Fibroblast of lung (primary cell): ENCODE results near the gene NSDHL. TPM values are rescaled to one million over a fixed set of nuclear protein-coding genes. Genes with fewer than 3 reads are reported as not detected.

Experiments
- DNase-seq, 2 donors: peaks; one replicate each; pipeline versions ENCODE4 v3.0.0 to v3.0.0-alpha.2; 2010; ENCODE audit warnings: low read depth in 2 of 2
- H2AFZ ChIP-seq: 2 replicates; pipeline ENCODE4 v1.5.1; 2012; ENCODE audit warnings: low read length, control low read depth, inconsistent platforms
- H3K27ac ChIP-seq: 2 replicates; pipeline ENCODE4 v1.5.1; 2011; ENCODE audit warnings: low read length, control low read depth; ENCODE audit not compliant: insufficient read depth
- H3K27me3 ChIP-seq: 2 replicates; pipeline ENCODE4 v1.5.1; 2011; ENCODE audit warnings: mild to moderate bottlenecking, low read length; ENCODE audit not compliant: control insufficient read depth, insufficient read depth
- H3K36me3 ChIP-seq: 2 replicates; pipeline ENCODE4 v1.5.1; 2011; ENCODE audit warnings: low read length; ENCODE audit not compliant: control insufficient read depth, insufficient read depth
- H3K4me1 ChIP-seq: 2 replicates; pipeline ENCODE4 v1.5.1; 2011; ENCODE audit warnings: low read length; ENCODE audit not compliant: control insufficient read depth, insufficient read depth; ENCODE audit errors: extremely low read depth
- H3K4me2 ChIP-seq: 2 replicates; pipeline ENCODE4 v1.5.1; 2011; ENCODE audit warnings: low read length, control low read depth; ENCODE audit not compliant: insufficient read depth; ENCODE audit errors: extremely low read depth
- H3K4me3 ChIP-seq, 4 experiments: fragments of 200-600 bp in 1 of 4; sonication (generic) in 1 of 4; replicated peaks in 1 of 4; 2 replicates each; pipeline ENCODE4 v1.5.1; 2011 to 2016; ENCODE audit warnings: low read length in 4 of 4, low read depth in 3 of 4, mild to moderate bottlenecking in 3 of 4, control low read depth in 2 of 4, inconsistent platforms in 1 of 4, mixed read lengths in 1 of 4; ENCODE audit not compliant: insufficient read depth in 1 of 4; ENCODE audit errors: control extremely low read depth in 1 of 4
- H3K79me2 ChIP-seq: 2 replicates; pipeline ENCODE4 v1.5.1; 2012; ENCODE audit warnings: mild to moderate bottlenecking, low read length, inconsistent platforms; ENCODE audit not compliant: control insufficient read depth, insufficient read depth
- H3K9ac ChIP-seq: 2 replicates; pipeline ENCODE4 v1.5.1; 2011; ENCODE audit warnings: mild to moderate bottlenecking, low read length, control low read depth; ENCODE audit not compliant: insufficient read depth
- H3K9me3 ChIP-seq: 2 replicates; pipeline ENCODE4 v1.5.1; 2012; ENCODE audit warnings: low read depth, low read length; ENCODE audit not compliant: control insufficient read depth, insufficient read depth
- H4K20me1 ChIP-seq: 2 replicates; pipeline ENCODE4 v1.5.1; 2011; ENCODE audit warnings: low read length; ENCODE audit not compliant: control insufficient read depth, insufficient read depth; ENCODE audit errors: extremely low read depth
- EZH2 ChIP-seq: IDR thresholded peaks from 2 replicates; pipeline ENCODE4 v1.5.1; 2012; ENCODE audit warnings: low read length, control low read depth, mild to moderate bottlenecking; ENCODE audit errors: missing control alignments
- polyA plus RNA-seq, 2 donors: library from polyadenylated mRNA; depleted of rRNA in 1 of 2; stranded (reverse) in 1 of 2; unstranded in 1 of 2; fragments of >200 nt; gene quantifications; 2 replicates each; pipeline ENCODE4 v1.2.1, GENCODE V29; 2011 to 2012; ENCODE audit warnings: missing spikeins in 1 of 2
- total RNA-seq: library from RNA; depleted of rRNA; stranded (reverse); fragments of >200 nt; gene quantifications from 2 replicates; pipeline ENCODE4 v1.2.1, GENCODE V29; 2014
- TF ChIP-seq, protein P1 (sequence below), 2 donors: IDR thresholded peaks in 1 of 2; conservative IDR thresholded peaks in 1 of 2; 1 replicate in 1 of 2; 2 replicates in 1 of 2; pipeline ENCODE4 v1.5.1; 2011 to 2012; ENCODE audit warnings: low read length in 2 of 2, control low read depth in 1 of 2, inconsistent platforms in 1 of 2, low read depth in 1 of 2, mild to moderate bottlenecking in 1 of 2

Gene NSDHL
- total and polyA plus RNA-seq, 2 donors (not counting 1 experiment from before 2014, with no cell fraction given): 32.2 to 43.5 TPM

DNA sequence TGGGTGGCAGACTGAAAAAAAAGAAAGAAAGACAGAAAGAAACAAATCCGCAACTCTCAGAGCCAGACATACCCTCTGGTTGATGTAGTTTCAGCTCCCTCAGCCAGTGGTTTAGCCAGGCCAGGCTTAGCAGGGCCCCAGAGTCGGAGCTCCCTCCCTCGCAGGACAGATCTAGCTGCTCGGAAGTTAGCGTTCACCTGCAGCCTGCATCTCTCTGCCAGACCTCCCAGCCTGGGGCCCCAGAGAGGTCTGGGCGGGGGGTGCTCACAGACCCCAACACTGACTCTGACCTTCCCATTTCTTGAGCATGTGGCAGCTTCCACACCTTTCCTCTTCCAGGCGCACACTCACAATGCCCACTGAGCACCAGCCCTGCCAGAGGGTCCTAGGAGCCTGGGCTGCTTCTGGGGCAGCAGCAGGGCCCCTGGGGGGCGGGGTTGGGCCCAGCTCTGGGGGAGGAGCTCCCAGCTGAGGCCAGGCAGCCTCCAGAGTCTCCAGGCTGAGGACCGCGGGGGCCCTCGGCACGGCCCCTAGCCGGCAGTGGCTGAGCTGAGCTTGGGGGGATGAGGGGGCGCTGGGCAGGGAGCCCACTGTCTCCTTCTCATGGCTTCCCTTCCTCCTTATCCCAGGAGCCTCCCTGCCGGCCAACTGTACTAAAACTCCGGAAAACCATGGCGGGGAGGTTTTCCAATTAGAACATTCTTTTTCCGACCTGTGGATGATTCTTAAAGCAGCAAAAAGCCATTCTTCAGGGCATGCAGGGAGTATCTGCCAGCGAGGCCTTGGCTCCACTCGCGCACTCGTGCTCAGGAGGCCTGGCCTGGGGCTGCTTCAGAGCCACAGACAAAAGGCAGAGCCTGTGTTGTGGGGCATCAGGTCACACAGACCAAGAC lies 62.4 kb downstream of the NSDHL start:
- H3K36me3 ChIP-seq: no peaks in the 10 kb centered on the region
- H3K4me2 ChIP-seq: no peak overlapping the region
- no peaks in the 10 kb centered on the region for H3K9me3 ChIP-seq
- no peaks in the 10 kb centered on the region for H4K20me1 ChIP-seq
- H3K9ac ChIP-seq: no peak overlapping the region
- peaks cover 2% of the 10 kb centered on the region for H3K4me1 ChIP-seq
- no peak overlapping the region for H3K4me3 ChIP-seq
- H2AFZ ChIP-seq: no peak overlapping the region
- TF ChIP-seq, protein P1, sequence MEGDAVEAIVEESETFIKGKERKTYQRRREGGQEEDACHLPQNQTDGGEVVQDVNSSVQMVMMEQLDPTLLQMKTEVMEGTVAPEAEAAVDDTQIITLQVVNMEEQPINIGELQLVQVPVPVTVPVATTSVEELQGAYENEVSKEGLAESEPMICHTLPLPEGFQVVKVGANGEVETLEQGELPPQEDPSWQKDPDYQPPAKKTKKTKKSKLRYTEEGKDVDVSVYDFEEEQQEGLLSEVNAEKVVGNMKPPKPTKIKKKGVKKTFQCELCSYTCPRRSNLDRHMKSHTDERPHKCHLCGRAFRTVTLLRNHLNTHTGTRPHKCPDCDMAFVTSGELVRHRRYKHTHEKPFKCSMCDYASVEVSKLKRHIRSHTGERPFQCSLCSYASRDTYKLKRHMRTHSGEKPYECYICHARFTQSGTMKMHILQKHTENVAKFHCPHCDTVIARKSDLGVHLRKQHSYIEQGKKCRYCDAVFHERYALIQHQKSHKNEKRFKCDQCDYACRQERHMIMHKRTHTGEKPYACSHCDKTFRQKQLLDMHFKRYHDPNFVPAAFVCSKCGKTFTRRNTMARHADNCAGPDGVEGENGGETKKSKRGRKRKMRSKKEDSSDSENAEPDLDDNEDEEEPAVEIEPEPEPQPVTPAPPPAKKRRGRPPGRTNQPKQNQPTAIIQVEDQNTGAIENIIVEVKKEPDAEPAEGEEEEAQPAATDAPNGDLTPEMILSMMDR (conservative IDR thresholded peaks at IDR 0.05 in 1 of 2, IDR thresholded peaks at IDR 0.05 in 1 of 2; ENCODE audit: low read depth in 1 of 2, low read length in 2 of 2): no peak
- no peak for TF ChIP-seq EZH2
- no peak for DNase-seq
- no peak overlapping the region for H3K27ac ChIP-seq
- H3K79me2 ChIP-seq: no peaks in the 10 kb centered on the region
- H3K27me3 ChIP-seq: peaks cover 2% of the 10 kb centered on the region

DNA sequence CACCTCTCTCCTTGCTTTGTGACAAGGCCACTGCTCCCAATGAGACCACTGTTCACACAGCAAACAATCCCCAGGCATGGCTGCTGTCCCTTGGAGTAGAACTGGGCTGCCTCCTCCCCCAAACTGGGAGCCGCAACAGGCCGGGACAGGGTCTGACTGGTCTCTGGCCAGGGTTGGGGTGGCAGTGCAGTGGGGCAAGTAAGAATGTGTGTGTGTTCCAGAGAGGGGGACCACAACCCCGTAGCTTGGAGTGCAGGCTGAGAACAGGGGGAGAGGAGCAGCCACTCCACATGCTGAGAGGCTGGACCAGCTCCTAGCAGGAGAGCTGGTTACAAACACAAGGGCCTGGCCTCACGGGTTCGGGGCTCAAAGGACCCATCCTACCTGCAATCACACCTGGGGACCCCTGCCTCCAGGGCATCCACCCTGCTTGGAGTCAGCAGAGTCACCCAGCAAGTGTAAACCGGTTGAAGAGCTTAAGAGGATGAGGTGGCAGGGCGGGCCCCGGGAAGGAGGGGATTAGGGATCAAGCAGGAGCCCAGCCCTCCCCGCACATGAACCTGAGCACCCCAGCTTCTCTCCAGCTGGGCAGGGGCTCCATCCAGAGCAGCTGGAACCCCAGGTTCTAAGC lies 63.2 kb downstream of the NSDHL start:
- H3K9ac ChIP-seq: no peak overlapping the region
- DNase-seq: no peak
- no peaks in the 10 kb centered on the region for H4K20me1 ChIP-seq
- H3K36me3 ChIP-seq: no peaks in the 10 kb centered on the region
- H2AFZ ChIP-seq: no peak overlapping the region
- no peak overlapping the region for H3K27ac ChIP-seq
- TF ChIP-seq, protein P1 (conservative IDR thresholded peaks at IDR 0.05 in 1 of 2, IDR thresholded peaks at IDR 0.05 in 1 of 2; ENCODE audit: low read depth in 1 of 2, low read length in 2 of 2): no peak
- TF ChIP-seq EZH2: no peak
- no peaks in the 10 kb centered on the region for H3K79me2 ChIP-seq
- no peak overlapping the region for H3K4me2 ChIP-seq
- peaks cover 2% of the 10 kb centered on the region for H3K4me1 ChIP-seq
- H3K27me3 ChIP-seq: peaks cover 2% of the 10 kb centered on the region
- H3K4me3 ChIP-seq: no peak overlapping the region
- H3K9me3 ChIP-seq: no peaks in the 10 kb centered on the region

DNA sequence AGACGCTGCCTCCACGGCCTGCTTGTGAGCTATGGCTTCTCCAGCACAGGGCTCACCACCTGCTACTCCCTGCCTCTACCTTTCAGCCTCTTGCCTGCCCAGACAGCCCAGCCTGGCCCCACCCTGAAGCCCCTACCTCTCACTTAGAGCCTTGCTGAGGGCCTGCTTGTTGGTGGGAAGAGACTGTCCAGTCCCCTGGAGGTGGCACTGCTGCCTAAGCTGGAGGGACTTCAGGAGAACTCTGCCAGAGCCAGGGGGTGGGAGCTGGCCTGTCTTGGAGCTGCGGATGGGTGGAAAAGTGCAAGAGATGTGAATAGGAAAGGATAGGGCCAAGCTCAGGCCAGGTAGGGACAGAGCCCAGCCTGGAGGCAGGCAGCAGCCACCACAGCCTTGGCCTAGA lies 64.3 kb downstream of the NSDHL start:
- no peaks in the 10 kb centered on the region for H3K79me2 ChIP-seq
- no peak overlapping the region for H3K4me2 ChIP-seq
- no peak for DNase-seq
- H4K20me1 ChIP-seq: no peaks in the 10 kb centered on the region
- no peak overlapping the region for H2AFZ ChIP-seq
- no peak overlapping the region for H3K9ac ChIP-seq
- no peak for TF ChIP-seq EZH2
- no peak overlapping the region for H3K27ac ChIP-seq
- H3K9me3 ChIP-seq: no peaks in the 10 kb centered on the region
- peaks cover 2% of the 10 kb centered on the region for H3K27me3 ChIP-seq
- no peak overlapping the region for H3K4me3 ChIP-seq
- peaks cover 2% of the 10 kb centered on the region for H3K4me1 ChIP-seq
- H3K36me3 ChIP-seq: no peaks in the 10 kb centered on the region
